Natural killer cell (primary cell): ENCODE data around the gene GPRASP3. TPM values are rescaled to one million over a fixed set of nuclear protein-coding genes. Genes with fewer than 3 reads are reported as not detected.

Experiments used
- ATAC-seq, 3 donors: fragments of 150-1000 bp in 2 of 3; fragments of 200-7000 bp in 1 of 3; cut with Tn5 transposase; 1 replicate in 1 of 3; 2 replicates in 2 of 3; pipeline ENCODE4 v1.10.0; 2021; ENCODE audit warnings: mild to moderate bottlenecking in 2 of 3, moderate library complexity in 2 of 3
- DNase-seq, 2 donors: peaks; one replicate each; pipeline versions ENCODE4 v3.0.0 to v3.0.0-alpha.2; 2013 to 2021; ENCODE audit warnings: mixed read lengths in 1 of 2
- H3K27ac ChIP-seq: one replicate; pipeline ENCODE4 v1.5.1; 2013; ENCODE audit warnings: mild to moderate bottlenecking, low read length
- H3K27me3 ChIP-seq: one replicate; pipeline ENCODE4 v1.6.1; 2013; ENCODE audit warnings: low read length; ENCODE audit not compliant: control insufficient read depth, insufficient read depth
- H3K36me3 ChIP-seq: one replicate; pipeline ENCODE4 v1.6.1; 2013; ENCODE audit warnings: low read length; ENCODE audit not compliant: control insufficient read depth, insufficient read depth
- H3K4me1 ChIP-seq: one replicate; pipeline ENCODE4 v1.6.1; 2013; ENCODE audit warnings: low read length; ENCODE audit not compliant: control insufficient read depth, insufficient read depth
- H3K4me3 ChIP-seq: one replicate; pipeline ENCODE4 v1.5.1; 2013; ENCODE audit warnings: low read length
- H3K9me3 ChIP-seq: one replicate; pipeline ENCODE4 v1.6.1; 2013; ENCODE audit warnings: low read length; ENCODE audit not compliant: control insufficient read depth, insufficient read depth
- H3K27ac Mint-ChIP-seq, 2 donors: one replicate each; pipeline ENCODE4 v1.8.0; 2022; ENCODE audit warnings: mild to moderate bottlenecking in 2 of 2, mixed read lengths in 2 of 2, moderate library complexity in 1 of 2
- H3K27me3 Mint-ChIP-seq, 2 donors: one replicate each; pipeline ENCODE4 v1.8.0; 2022; ENCODE audit warnings: low read depth in 2 of 2, mixed read lengths in 2 of 2
- H3K36me3 Mint-ChIP-seq: one replicate; pipeline ENCODE4 v1.8.0; 2022; ENCODE audit warnings: mixed read lengths
- H3K4me1 Mint-ChIP-seq, 2 donors: one replicate each; pipeline ENCODE4 v1.8.0; 2022; ENCODE audit warnings: mixed read lengths in 2 of 2
- H3K4me3 Mint-ChIP-seq: one replicate; pipeline ENCODE4 v1.8.0; 2022; ENCODE audit warnings: mild to moderate bottlenecking, moderate library complexity, mixed read lengths
- H3K9me3 Mint-ChIP-seq, 2 donors: one replicate each; pipeline ENCODE4 v1.8.0; 2022; ENCODE audit warnings: mixed read lengths in 2 of 2
- WGBS: methylation state at CpG from one replicate; pipeline ENCODE4 v1.1.7; 2013; ENCODE audit warnings: missing lambda C conversion rate; ENCODE audit not compliant: insufficient coverage; 5-methylcytosine and 5-hydroxymethylcytosine counted together
- intact Hi-C: fragments of 100-400 bp; cut with micrococcal nuclease; formaldehyde crosslinking; loops from one replicate; pipeline ENCODE4 v1.14.2; 2022
- total RNA-seq, 4 donors: library from RNA; stranded (reverse); fragments of 120-200 nt in 1 of 4; gene quantifications; one replicate each; pipeline versions ENCODE4 v1.2.3 to v1.2.4, GENCODE V29; 2013 to 2022
- TF ChIP-seq, protein P1 (sequence below): fragments of 200-600 bp; IDR thresholded peaks from one replicate; pipeline ENCODE4 v1.8.0; 2022; ENCODE audit warnings: antibody characterized with exemption

The GPRASP3 gene
- total RNA-seq, 3 donors from 2014 or later (not counting 1 experiment from before 2014, with no cell fraction given) = 2.1 to 2.9 (median 2.6) TPM

DNA sequence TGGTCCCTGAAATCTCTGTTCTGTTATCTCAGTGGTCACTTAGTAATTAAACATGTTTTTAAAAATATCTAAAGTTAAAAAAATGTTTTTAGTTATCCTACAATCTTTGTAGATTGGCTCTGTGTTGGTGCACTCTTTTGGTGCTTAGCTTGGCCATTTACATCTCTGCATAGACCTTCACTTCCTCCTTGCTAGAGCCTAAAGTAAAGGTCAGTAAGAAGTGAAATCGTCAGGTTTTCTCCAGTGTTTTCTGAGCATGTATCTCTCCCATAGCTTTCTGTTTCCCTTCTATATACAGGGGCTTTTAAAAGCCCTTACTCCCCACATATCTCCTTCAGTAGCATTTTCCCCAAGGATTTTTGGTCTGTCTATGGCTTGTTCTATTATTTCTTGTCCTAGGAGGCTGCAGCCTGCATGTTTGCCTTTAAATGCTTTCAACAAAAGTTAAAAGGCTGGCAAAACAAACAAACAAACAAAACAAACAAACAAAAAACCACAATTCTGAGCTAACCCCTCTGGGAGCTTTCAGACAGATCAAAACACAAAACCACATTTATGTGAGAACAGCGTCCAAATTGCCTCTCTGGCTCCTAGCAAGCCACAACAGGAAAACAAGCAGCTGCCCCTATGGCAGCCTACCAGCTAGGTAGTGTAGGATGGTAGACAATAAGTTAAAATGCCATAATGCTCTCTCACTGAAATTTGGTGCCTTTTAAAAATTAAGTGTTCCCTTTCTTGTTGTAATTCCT lies 35.6 kb upstream of the GPRASP3 start:
- intact Hi-C loops = no loop called here
- H3K4me1 Mint-ChIP-seq = peaks cover 10 to 14% of the 10 kb centered on the region in 2 donors
- Histone ChIP-seq H3K27me3 (no peaks in the 10 kb centered on the region), H3K27ac (no peak overlapping the region), H3K4me1 (peaks cover 3% of the 10 kb centered on the region), H3K36me3 (no peaks in the 10 kb centered on the region), H3K9me3 (no peaks in the 10 kb centered on the region), H3K4me3 (no peak overlapping the region)
- 31% methylated on average over 2 of the region's 2 CpGs for WGBS
- H3K4me3 Mint-ChIP-seq = peak overlapping the region; percentile 47
- H3K27me3 Mint-ChIP-seq = no peaks in the 10 kb centered on the region
- H3K27ac Mint-ChIP-seq = peak overlapping the region; percentile 75 to 76
- ATAC-seq = peak in 1 of 3 donors; percentile 43
- peaks cover 10% of the 10 kb centered on the region for H3K36me3 Mint-ChIP-seq
- DNase-seq = no peak
- H3K9me3 Mint-ChIP-seq = peaks cover 3 to 7% of the 10 kb centered on the region in 2 donors
- TF ChIP-seq, protein P1, sequence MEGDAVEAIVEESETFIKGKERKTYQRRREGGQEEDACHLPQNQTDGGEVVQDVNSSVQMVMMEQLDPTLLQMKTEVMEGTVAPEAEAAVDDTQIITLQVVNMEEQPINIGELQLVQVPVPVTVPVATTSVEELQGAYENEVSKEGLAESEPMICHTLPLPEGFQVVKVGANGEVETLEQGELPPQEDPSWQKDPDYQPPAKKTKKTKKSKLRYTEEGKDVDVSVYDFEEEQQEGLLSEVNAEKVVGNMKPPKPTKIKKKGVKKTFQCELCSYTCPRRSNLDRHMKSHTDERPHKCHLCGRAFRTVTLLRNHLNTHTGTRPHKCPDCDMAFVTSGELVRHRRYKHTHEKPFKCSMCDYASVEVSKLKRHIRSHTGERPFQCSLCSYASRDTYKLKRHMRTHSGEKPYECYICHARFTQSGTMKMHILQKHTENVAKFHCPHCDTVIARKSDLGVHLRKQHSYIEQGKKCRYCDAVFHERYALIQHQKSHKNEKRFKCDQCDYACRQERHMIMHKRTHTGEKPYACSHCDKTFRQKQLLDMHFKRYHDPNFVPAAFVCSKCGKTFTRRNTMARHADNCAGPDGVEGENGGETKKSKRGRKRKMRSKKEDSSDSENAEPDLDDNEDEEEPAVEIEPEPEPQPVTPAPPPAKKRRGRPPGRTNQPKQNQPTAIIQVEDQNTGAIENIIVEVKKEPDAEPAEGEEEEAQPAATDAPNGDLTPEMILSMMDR = no peak

DNA sequence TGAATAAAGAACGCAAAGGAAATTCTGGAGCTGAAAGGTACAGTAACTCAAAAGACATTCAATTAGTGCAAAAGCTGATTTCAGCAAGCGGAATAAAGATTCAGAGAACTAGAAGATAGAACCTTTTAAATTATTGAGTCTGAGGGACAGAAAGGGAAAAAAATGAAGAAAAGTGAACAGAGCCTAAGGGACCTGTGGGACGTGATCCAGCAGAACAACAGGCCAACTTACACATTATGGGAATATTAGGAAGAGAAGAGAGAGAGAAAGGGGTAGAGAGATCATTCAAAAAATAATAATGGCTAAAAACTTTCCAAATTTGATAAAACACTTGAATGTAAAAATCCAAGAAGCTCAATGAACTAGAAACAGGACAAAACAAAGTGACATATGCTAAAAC lies 25.8 kb upstream of the GPRASP3 start:
- DNase-seq = no peak
- H3K9me3 ChIP-seq = no peaks in the 10 kb centered on the region
- H3K36me3 ChIP-seq = no peaks in the 10 kb centered on the region
- TF ChIP-seq, protein P1 = no peak
- no peak overlapping the region for H3K4me3 Mint-ChIP-seq
- H3K27ac ChIP-seq = no peak overlapping the region
- ATAC-seq = no peak
- no peaks in the 10 kb centered on the region for H3K4me1 ChIP-seq
- no peaks in the 10 kb centered on the region for H3K27me3 Mint-ChIP-seq
- no peak overlapping the region for H3K27ac Mint-ChIP-seq
- 100% methylated on average over 1 of the region's 3 CpGs for WGBS
- H3K36me3 Mint-ChIP-seq = no peaks in the 10 kb centered on the region
- H3K4me3 ChIP-seq = no peak overlapping the region
- no peaks in the 10 kb centered on the region for H3K27me3 ChIP-seq
- H3K4me1 Mint-ChIP-seq = no peaks in the 10 kb centered on the region
- intact Hi-C loops = no loop called here
- peaks cover 0 to 2% of the 10 kb centered on the region in 2 donors for H3K9me3 Mint-ChIP-seq

DNA sequence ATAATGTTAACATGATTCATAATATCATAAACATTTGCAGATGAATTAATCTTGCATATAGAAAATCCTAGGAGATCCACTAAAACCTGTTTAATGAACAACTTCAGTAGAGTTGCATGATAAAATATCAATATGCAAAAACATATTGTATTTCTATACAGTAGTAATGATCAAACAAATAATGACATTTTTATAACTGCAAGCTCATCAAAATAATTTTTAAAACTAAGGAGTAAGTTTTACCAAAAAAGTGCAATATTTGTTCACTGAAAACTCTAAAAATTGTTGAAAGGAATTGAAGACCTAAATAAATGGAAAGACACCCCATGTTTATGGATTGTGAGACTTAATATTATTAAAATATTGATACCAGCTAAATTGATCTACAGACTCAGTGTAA lies 24.2 kb upstream of the GPRASP3 start:
- H3K27ac ChIP-seq = no peak overlapping the region
- no peaks in the 10 kb centered on the region for H3K27me3 Mint-ChIP-seq
- DNase-seq = no peak
- TF ChIP-seq, protein P1 = no peak
- H3K4me1 Mint-ChIP-seq = no peaks in the 10 kb centered on the region
- H3K36me3 Mint-ChIP-seq = no peaks in the 10 kb centered on the region
- no peak overlapping the region for H3K4me3 ChIP-seq
- no peaks in the 10 kb centered on the region for H3K9me3 ChIP-seq
- no peaks in the 10 kb centered on the region for H3K4me1 ChIP-seq
- H3K4me3 Mint-ChIP-seq = no peak overlapping the region
- no peaks in the 10 kb centered on the region for H3K36me3 ChIP-seq
- H3K9me3 Mint-ChIP-seq = no peaks in the 10 kb centered on the region
- no peak for ATAC-seq
- no peak overlapping the region for H3K27ac Mint-ChIP-seq
- H3K27me3 ChIP-seq = no peaks in the 10 kb centered on the region
- intact Hi-C loops = no loop called here

DNA sequence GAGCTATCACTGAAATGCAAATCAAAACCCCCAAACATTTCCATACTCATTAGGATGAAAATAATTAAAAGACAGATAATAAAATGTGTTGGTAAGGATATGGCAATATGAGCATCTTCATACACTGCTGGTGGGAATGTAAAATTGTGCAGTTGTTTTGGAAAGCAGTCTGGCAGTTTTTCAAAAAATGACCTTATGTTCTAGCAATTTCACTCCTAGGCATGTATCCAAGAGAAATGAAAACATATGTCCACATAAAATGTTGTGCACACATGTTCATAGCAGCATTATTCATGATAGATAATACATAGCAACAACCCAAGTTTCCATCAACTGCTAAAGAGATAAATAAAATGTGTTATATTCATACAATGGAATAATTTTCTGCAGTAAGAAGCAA lies 23.0 kb upstream of the GPRASP3 start:
- H3K9me3 Mint-ChIP-seq = no peaks in the 10 kb centered on the region
- Histone ChIP-seq H3K4me3 (no peak overlapping the region), H3K27me3 (no peaks in the 10 kb centered on the region), H3K27ac (no peak overlapping the region), H3K4me1 (no peaks in the 10 kb centered on the region), H3K36me3 (no peaks in the 10 kb centered on the region), H3K9me3 (no peaks in the 10 kb centered on the region)
- H3K36me3 Mint-ChIP-seq = no peaks in the 10 kb centered on the region
- TF ChIP-seq, protein P1 = no peak
- ATAC-seq = no peak
- DNase-seq = no peak
- H3K4me3 Mint-ChIP-seq = no peak overlapping the region
- H3K27me3 Mint-ChIP-seq = peaks cover 3 to 4% of the 10 kb centered on the region in 2 donors
- H3K4me1 Mint-ChIP-seq = no peaks in the 10 kb centered on the region
- H3K27ac Mint-ChIP-seq = no peak overlapping the region
- intact Hi-C loops = no loop called here
